ENCODE results near the gene C16orf96.
A peak's percentile ranks its signal among the peaks of the same experiment; 100 is the strongest.

C16orf96 gene

GRCh38 chr16:4614571-4615383, 58.6 kb downstream of the C16orf96 start, which contains the start of gene UBALD1 (continued):
- TF ChIP-seq ZNF707 (tag by site-specific recombination; IDR thresholded peaks at IDR 0.05) (no peak), HIC1 (tag by site-specific recombination; IDR thresholded peaks at IDR 0.05) (peak; percentile 99), ZBTB44 (tag by site-specific recombination; IDR thresholded peaks at IDR 0.05) (peak; percentile 59; the same call in 1 of the 2 replicates), ZNF121 (tag by site-specific recombination; IDR thresholded peaks at IDR 0.05) (no peak), ZBTB17 (tag by site-specific recombination; IDR thresholded peaks at IDR 0.05) (peak; percentile 94), ZNF571 (tag by site-specific recombination; IDR thresholded peaks at IDR 0.05) (no peak), ZNF639 (tag by site-specific recombination; IDR thresholded peaks at IDR 0.05) (peak; percentile 24; the same call in 1 of the 2 replicates), ZNF138 (tag by site-specific recombination; IDR thresholded peaks at IDR 0.05; ENCODE audit: borderline replicate concordance) (no peak), GLIS1 (tag by site-specific recombination; IDR thresholded peaks at IDR 0.05) (peak; percentile 96), ZBTB7A (tag by site-specific recombination; IDR thresholded peaks at IDR 0.05; ENCODE audit: low read depth) (0 out of 2 replicates have a peak, but pooled peaks have one; percentile 45), EGR2 (tag by site-specific recombination; IDR thresholded peaks at IDR 0.05; ENCODE audit: low read depth) (peak; percentile 34; the same call in 1 of the 2 replicates), ZNF398 (tag by site-specific recombination; IDR thresholded peaks at IDR 0.05) (peak; percentile 36; the same call in 1 of the 2 replicates), YY2 (tag by site-specific recombination; IDR thresholded peaks at IDR 0.05) (peak; percentile 88), INSM2 (tag by site-specific recombination; IDR thresholded peaks at IDR 0.05) (0 out of 2 replicates have a peak, but pooled peaks have one; percentile 49), PBX3 (CRISPR knock-in tag; IDR thresholded peaks at IDR 0.05) (peak; percentile 47; the same call in 1 of the 2 replicates), ZNF792 (tag by site-specific recombination; IDR thresholded peaks at IDR 0.05) (peak; percentile 16; the same call in 1 of the 2 replicates), KLF8 (tag by site-specific recombination; IDR thresholded peaks at IDR 0.05) (peak; percentile 59), ZNF677 (tag by site-specific recombination; IDR thresholded peaks at IDR 0.05) (no peak), SCRT1 (tag by site-specific recombination; IDR thresholded peaks at IDR 0.05; ENCODE audit: borderline replicate concordance) (no peak), ZNF558 (tag by site-specific recombination; IDR thresholded peaks at IDR 0.05) (no peak), ZNF157 (tag by site-specific recombination; IDR thresholded peaks at IDR 0.05) (no peak), PRDM4 (tag by site-specific recombination; IDR thresholded peaks at IDR 0.05) (peak; percentile 9; the same call in 1 of the 2 replicates), ZNF580 (tag by site-specific recombination; IDR thresholded peaks at IDR 0.05) (no peak), ZNF843 (tag by site-specific recombination; IDR thresholded peaks at IDR 0.05) (no peak; the same call in 1 of the 2 replicates), ZSCAN16 (tag by site-specific recombination; IDR thresholded peaks at IDR 0.05) (no peak), ZBTB1 (tag by site-specific recombination; IDR thresholded peaks at IDR 0.05) (peak; percentile 35; the same call in 1 of the 2 replicates)

Data from HEK293 (cell line).